ENCODE data around the gene USP43.

Gene USP43

GRCh38 chr17:9715503-9716016 lies 70.2 kb downstream of the USP43 start:
- DNase-seq = no peak

GRCh38 chr17:9725575-9725974 lies 80.3 kb downstream of the USP43 start:
- DNase-seq = no peak

- no peak for DNase-seq
These were observed 81.0 kb downstream of the USP43 start for GRCh38 chr17:9726291-9726690.

GRCh38 chr17:9728005-9728404 lies 82.7 kb downstream of the USP43 start:
- DNase-seq = no peak

- DNase-seq = no peak
These were observed 83.2 kb downstream of the USP43 start for GRCh38 chr17:9728564-9728963.

- DNase-seq = no peak
These were observed 83.8 kb downstream of the USP43 start for GRCh38 chr17:9729034-9729650.

- no peak for DNase-seq
These were observed 84.6 kb downstream of the USP43 start for GRCh38 chr17:9729735-9730420.

GRCh38 chr17:9750524-9750923 lies 105.2 kb downstream of the USP43 start:
- no peak for DNase-seq

GRCh38 chr17:9755083-9755482 lies 109.8 kb downstream of the USP43 start:
- no peak for DNase-seq

- DNase-seq = no peak
These were observed 114.9 kb downstream of the USP43 start for GRCh38 chr17:9760266-9760665.

- DNase-seq = no peak
These were observed 118.3 kb downstream of the USP43 start for GRCh38 chr17:9763643-9764042.

- DNase-seq = no peak
These were observed 120.0 kb downstream of the USP43 start for GRCh38 chr17:9765322-9765721.

GRCh38 chr17:9766970-9767369 lies 121.7 kb downstream of the USP43 start:
- DNase-seq = no peak

- DNase-seq = no peak
These were observed 122.2 kb downstream of the USP43 start for GRCh38 chr17:9767432-9767991.

- DNase-seq = peak in 1 of 2 experiments; percentile 9
These were observed 123.1 kb downstream of the USP43 start for GRCh38 chr17:9768381-9768934.

- no peak for DNase-seq
These were observed 123.8 kb downstream of the USP43 start for GRCh38 chr17:9769036-9769695.

- DNase-seq = no peak
These were observed 126.1 kb downstream of the USP43 start for GRCh38 chr17:9771465-9771864.

GRCh38 chr17:9772658-9773057 lies 127.3 kb downstream of the USP43 start:
- DNase-seq = no peak

GRCh38 chr17:9776911-9777310 lies 131.6 kb downstream of the USP43 start:
- no peak for DNase-seq

All from activated CD4-positive, alpha-beta T cell treated with anti-CD3 and anti-CD28 coated beads, Interleukin-2, amount 50 U/mL, for 48 hours (primary cell).